HG03520 (cell line): ENCODE measurements around the gene KATNIP.

Experiments
- ATAC-seq: cut with Tn5 transposase; IDR thresholded peaks from one replicate; pipeline ENCODE4 v1.9.1; 2021; ENCODE audit warnings: mild to moderate bottlenecking, moderate library complexity; ENCODE audit not compliant: unreplicated experiment

Gene KATNIP

DNA sequence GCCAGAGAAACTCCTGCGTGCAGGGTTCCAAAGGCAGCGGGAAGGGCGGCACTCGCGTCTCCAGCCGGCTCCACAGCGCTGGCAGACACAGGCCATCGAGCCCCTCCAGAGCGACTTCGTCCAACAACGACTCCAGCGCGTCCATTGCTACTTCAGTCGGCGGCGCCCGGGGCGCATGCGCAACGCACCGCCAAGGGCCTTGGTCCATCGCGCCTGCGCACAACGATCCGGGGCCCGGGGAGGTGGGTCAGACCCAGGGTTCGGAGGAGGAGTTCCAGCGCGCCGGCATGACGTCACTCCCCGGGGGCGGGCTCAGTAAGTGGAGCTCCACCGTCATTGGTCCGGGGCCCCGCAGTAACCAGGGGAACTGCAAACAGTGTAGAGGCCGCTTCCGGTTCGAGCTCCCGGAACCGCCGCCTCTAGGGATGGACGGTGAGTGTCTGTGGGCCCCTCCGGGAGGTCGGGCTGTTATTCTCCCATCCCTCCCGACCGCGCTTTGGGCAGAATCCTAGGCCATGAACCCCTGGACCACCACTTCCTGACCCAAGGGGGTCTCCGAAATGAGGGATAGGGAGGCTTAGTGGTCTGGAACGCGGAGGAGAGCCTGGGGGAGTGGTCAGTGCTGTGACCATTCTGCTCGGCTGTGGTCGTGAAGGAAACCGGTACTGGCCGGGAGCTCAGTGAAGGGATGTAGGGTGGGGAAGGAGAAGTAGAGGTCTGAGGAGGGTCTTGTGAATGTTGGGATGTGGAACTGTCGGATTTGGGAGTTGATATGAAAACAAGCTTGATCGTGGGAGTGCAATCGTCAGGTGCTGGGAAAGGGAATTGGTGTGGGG lies at the start of gene KATNIP, which contains the start of gene GTF3C1:
Gene KATNIP (plus strand): TSS at position 399 of the 836 bp plus-strand sequence. CDS start 27 bp downstream, at position 426.
Gene GTF3C1 (minus strand): TSS at position 168 of the 836 bp plus-strand sequence. CDS start 23 bp downstream, at position 145.
- peak; percentile 95 for ATAC-seq

GRCh38 chr16:27500801-27501200 lies 49.1 kb upstream of the KATNIP start:
- ATAC-seq = no peak

DNA sequence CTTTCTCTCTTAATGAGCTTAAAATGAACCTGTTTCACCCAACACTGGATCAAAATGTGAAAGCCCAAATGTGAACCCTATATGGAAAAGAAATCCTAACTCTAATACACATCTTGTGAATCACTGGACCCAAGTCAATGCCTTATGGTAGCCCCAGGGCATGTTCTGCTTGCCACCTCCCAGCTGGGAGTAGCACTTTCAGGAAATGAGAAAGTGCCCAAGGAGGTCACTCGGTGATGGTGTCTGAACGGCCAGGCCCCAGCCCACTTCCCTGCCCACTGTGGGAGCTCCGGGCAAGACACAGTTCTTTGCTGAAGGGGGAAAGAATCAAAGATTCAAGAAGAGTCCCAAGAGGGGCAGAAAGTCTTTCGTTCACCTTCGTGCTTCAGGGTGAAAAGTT lies 46.3 kb upstream of the KATNIP start:
- no peak for ATAC-seq

DNA sequence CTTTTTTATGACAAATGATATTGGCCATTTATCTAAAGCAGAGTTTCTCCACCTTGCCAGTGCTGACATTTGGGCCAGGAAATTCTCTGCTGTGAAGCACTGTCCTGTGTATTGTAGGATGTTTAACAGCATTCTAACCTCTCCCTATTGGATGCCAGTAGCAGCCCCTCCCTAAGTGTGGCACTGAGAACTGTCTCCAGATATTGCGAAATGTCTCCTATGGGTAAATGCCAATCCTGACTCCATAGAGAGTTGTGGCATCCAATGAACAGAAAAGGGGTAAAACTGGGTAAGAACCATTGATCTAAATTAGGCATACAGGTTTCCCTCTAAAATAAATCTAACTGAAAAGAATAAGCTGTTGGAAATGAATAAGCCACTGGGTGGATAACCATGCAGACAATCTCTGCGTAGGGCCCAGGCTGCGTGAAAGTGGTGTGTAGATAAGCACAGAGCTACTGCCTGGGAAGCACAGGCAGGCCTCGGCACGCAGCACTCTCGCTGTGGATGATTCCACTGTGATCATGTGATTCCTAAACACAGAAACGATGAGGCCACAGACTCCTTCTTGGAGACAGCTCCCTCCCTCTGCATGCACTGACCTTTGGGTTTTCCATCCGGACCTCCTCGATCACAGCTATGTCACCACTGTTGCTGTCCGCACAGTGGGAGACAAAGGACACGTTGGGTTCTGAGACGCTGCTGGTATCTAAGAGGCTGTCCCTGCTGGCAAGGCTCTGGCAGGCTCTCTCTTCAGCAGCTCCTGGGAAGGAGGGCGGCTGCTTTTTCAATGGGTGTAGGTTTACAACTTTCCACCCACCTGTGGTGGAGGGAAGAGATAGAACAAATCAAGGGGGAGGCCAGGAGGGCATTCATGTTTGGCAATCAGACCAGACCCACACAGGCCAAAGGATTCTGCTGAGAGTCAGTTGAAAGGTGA lies 44.4 kb upstream of the KATNIP start:
- ATAC-seq = no peak

DNA sequence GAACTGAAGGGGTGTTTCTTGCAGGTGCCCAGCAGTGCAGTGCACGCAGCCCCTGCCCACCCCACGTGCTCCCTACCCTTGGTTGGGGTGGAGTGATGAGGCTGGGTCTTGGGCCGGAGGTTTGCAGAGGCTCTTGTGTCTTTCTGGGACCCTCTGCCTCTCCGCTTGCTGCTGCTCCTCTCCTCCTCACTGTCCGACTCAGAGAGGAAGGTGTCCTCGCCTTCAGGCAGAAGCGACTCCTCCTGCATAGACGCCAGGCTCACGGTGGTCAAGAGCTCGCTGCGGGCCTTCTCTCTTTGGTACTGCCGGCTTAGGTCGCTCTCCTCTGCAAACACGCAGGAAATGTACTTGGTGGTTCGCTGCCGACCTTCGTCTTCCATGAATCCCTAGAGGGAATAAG lies 43.2 kb upstream of the KATNIP start:
- no peak for ATAC-seq

DNA sequence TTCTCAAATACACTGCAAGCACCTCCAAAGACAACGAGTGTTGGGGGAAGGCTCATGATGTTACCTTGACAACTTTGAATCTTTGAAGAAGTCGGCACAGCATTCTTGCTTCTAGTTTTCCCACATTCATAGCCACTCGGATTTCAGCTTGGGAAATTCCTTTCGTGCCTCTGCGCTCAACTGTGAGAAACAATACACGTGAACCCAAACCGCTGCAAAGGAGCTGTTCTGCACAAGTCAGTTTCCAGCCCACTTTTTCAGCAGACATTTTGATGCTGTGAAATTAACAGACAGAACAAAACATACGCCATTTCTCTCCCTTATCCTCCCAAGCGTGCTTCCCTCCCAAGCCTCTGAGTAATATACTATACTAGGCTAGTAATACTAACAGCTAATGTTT lies 41.5 kb upstream of the KATNIP start:
- ATAC-seq = no peak

DNA sequence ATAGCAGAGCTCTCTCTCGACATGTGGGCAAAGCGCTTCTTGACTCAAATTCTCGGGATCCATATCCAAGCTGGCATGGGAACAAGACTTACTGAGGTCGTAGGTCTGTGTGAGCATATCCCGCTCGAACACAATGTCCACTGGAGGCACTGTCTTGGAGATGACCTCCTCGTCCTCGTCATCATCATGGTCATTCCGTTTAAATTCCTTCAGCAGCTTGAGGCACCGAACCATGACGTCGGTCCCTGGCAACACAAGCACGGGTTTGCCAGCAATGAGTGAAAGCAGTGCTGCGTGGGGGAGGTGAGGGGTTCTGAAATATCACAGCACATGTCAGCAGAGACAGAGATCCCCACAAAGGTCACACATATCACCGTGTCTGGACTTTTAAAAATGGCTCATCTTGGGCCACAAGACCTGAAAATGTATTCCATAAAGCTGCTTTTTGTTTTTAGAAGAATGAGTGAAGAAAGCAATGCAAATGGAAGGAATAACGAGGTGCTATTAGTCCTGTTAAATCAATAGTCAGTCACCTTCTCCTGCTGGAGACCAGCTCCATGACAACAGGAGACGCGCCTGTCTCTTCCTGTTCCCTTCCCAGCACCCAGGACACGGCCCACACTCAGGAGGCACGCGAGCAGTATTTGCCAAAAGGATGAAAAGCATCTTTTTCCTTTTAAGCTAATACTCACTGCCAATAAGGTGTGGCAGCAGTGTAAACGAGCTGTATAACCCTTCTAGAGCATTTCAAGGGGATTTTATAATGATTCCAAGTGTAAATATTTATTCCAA lies 38.1 kb upstream of the KATNIP start:
- ATAC-seq = no peak

GRCh38 chr16:27514806-27515205 lies 35.1 kb upstream of the KATNIP start:
- ATAC-seq = no peak

GRCh38 chr16:27515874-27516353 lies 34.0 kb upstream of the KATNIP start:
- ATAC-seq = peak; percentile 61

DNA sequence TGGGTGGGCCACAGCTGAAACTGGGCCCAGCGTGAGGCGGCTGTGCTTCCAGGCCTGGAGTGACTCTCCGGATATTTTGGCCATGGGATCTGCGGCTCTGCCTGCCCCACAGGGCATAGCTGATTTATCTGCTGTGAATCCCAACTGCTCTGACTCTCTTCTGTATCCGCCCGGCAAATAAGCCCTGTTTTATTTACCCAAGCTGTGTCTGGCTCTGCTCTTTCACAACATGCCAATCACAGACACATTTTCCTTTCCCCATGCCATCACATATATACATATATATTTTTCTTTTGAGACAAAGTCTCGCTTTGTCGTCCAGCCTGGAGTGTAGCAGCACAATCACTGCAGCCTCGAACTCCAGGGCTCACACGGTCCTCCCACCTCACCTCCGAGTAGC lies 33.6 kb upstream of the KATNIP start:
- ATAC-seq = no peak

- ATAC-seq = no peak
These were observed 32.3 kb upstream of the KATNIP start for GRCh38 chr16:27517664-27518063.

- ATAC-seq = no peak
These were observed 31.7 kb upstream of the KATNIP start for GRCh38 chr16:27518226-27518625.

GRCh38 chr16:27520982-27521673 lies 28.8 kb upstream of the KATNIP start:
- no peak for ATAC-seq

GRCh38 chr16:27522173-27522707 lies 27.7 kb upstream of the KATNIP start:
- no peak for ATAC-seq

DNA sequence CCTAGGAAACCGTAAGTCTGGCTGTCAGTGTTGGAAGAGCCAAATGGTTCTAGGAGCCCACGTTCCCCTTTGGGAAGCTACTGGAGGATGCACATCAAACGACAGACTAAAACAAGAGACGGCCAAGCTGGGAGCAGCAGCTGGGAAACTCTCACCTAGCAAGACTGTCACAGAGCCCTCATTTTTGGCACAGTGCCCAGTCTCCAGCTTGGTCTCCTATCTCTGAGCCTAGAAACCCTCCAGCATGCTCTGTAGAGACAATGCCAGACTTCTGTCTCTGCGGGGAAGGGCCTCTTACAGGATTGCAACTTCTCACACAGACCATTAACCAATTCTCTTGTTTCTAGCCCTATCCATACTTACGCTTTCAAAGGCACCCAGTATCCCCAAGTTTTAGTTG lies 23.8 kb upstream of the KATNIP start:
- ATAC-seq = no peak

GRCh38 chr16:27528294-27528693 lies 21.6 kb upstream of the KATNIP start:
- no peak for ATAC-seq

- no peak for ATAC-seq
These were observed 20.0 kb upstream of the KATNIP start for GRCh38 chr16:27529962-27530361.

- no peak for ATAC-seq
These were observed 18.8 kb upstream of the KATNIP start for GRCh38 chr16:27531186-27531585.

DNA sequence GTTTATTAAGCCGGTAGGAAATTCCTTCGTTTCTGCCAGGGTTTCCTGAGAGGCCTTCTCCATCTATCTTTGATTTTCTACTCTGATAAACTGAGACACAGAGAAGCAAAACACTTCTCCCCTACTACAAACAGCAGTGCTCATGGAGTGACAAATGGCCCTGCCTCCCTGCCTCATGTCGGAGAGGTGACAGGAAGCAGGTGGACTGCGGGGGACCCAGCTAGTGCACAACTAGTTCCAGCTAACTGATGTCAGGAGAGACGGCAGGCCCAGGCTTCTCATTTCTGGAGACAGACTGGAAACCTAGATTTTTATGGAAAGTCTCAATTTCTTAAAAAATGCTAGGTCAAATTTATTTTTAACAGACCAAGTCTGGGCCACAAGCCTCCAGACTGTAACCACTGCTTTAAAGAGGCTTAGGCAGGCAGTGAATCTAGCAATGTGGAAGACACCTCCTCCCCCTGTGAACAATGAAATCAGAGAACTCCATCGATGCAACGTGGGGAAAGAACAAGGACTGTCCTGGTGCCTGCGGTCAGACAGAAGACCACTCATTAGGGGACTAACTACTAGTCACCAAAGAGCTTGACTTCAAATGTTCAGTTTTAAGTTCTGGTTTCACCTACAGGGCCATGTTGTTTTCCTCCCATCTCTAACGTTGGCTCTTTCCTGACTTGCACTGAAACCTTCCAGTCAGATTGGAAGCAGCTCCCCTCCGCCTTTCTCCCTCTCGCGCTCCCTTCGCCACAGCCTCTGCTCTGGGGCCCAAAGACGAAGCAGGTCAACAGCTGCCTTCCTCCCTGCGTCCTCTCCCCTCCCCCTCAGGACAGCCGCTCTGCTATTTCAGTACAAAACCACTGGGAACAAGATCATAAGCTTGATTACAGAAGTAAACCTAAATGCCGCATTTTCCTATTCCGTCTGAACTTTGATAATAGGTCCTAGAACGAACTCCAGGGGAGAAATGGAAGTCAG lies 17.8 kb upstream of the KATNIP start:
- no peak for ATAC-seq
